ENCODE measurements around the gene CMTM2.

GRCh38 chr16:66574081-66574480, 5.2 kb upstream of the CMTM2 start:
- TF ChIP-seq CTCF (IDR thresholded peaks at IDR 0.05; ENCODE audit: insufficient read depth, low read length, poor library complexity, severe bottlenecking) = no peak
- no peak for TF ChIP-seq EZH2phosphoT487 (conservative IDR thresholded peaks at IDR 0.05; ENCODE audit: low read length)
